Measurements from ENCODE around the gene DHRS7. TPM values are rescaled to one million over a fixed set of nuclear protein-coding genes. Genes with fewer than 3 reads are reported as not detected.

Gene DHRS7
- total and polyA plus RNA-seq, 2 donors (not counting 3 experiments of a cell fraction or from before 2014, with no cell fraction given): 28.6 to 29.3 TPM

GRCh38 chr14:60154671-60155070 is 10.5 kb downstream of the DHRS7 start:
- Histone ChIP-seq H3K4me2 (ENCODE audit: insufficient read depth, low read length) (no peak overlapping the region), H3K9ac (replicated peaks; ENCODE audit: extremely low read depth, insufficient read depth, low read length) (no peak overlapping the region), H3K79me2 (ENCODE audit: control insufficient read depth, insufficient read depth, low read length) (peaks cover 1% of the 10 kb centered on the region), H3K27ac (ENCODE audit: insufficient read depth, low read depth, low read length) (no peak overlapping the region), H4K20me1 (replicated peaks; ENCODE audit: control insufficient read depth, extremely low read depth, insufficient read depth, low read length) (no peaks in the 10 kb centered on the region), H3K9me1 (replicated peaks; ENCODE audit: control insufficient read depth, extremely low read depth, insufficient read depth, low read length) (no peaks in the 10 kb centered on the region), H3K4me1 (ENCODE audit: control insufficient read depth, extremely low read depth, insufficient read depth, low read length) (peaks cover 18% of the 10 kb centered on the region), H2AFZ (ENCODE audit: low read depth, low read length) (no peak overlapping the region), H3K27me3 (ENCODE audit: control insufficient read depth in 2 of 2, insufficient read depth in 2 of 2, low read length in 2 of 2) (no peaks in the 10 kb centered on the region), H3K36me3 (ENCODE audit: control insufficient read depth in 2 of 2, extremely low read depth in 1 of 2, insufficient read depth in 2 of 2, low read length in 2 of 2) (peaks cover 0 to 6% of the 10 kb centered on the region in 2 experiments), H3K9me3 (replicated peaks; ENCODE audit: control insufficient read depth, insufficient read depth, low read length) (no peaks in the 10 kb centered on the region), H3K4me3 (replicated peaks in 1 of 3; ENCODE audit: insufficient read depth in 1 of 3, low read depth in 1 of 3, low read length in 3 of 3) (no peak overlapping the region)
- intact Hi-C loops (cut with micrococcal nuclease) (loop anchor here (5.0 kb wide), 1 partner anchor 62 kb away; the partner anchor contains the start of gene PCNX4), dilution Hi-C loops (cut with MboI; ENCODE audit: extremely low pct_ligation_motif_present, low sequenced_read_pairs) (no loop called here)
- no TSS peak for BruUV-seq (replicated peaks)
- ChIA-PET CTCF (interaction anchor here (1.1 to 1.5 kb wide), 2 partner anchors 10 to 29 kb away, joined by 4 read pairs; partner anchors contain the start of gene DHRS7), POLR2A (no interaction called here)
- FAIRE-seq (no peak), DNase-seq (ENCODE audit: low read depth, low spot score) (no peak)
- TF ChIP-seq CTCF (IDR thresholded peaks at IDR 0.05; ENCODE audit: extremely low read depth in 1 of 2, insufficient read depth in 1 of 2, low read depth in 1 of 2, low read length in 2 of 2) (no peak), JUN (IDR thresholded peaks at IDR 0.05; ENCODE audit: borderline replicate concordance, insufficient read depth, insufficient read length, low read depth) (no peak), POLR2A (IDR thresholded peaks at IDR 0.05; ENCODE audit: low read depth, low read length) (no peak), FOS (IDR thresholded peaks at IDR 0.05; ENCODE audit: borderline replicate concordance, insufficient read depth, low read length) (no peak), GATA2 (IDR thresholded peaks at IDR 0.05; ENCODE audit: insufficient read depth, insufficient read length, low read depth, low read length) (no peak), MYC (IDR thresholded peaks at IDR 0.05; ENCODE audit: low read depth, low read length) (no peak), POLR2AphosphoS5 (IDR thresholded peaks at IDR 0.05; ENCODE audit: insufficient read depth, low read depth, low read length) (no peak), MAX (IDR thresholded peaks at IDR 0.05; ENCODE audit: insufficient read depth, insufficient read length) (no peak), EZH2 (IDR thresholded peaks at IDR 0.05; ENCODE audit: borderline replicate concordance, low read depth, low read length, severe bottlenecking) (no peak)
